K562 (cell line): Measurements from ENCODE around the gene CD44. TPM values are rescaled to one million over a fixed set of nuclear protein-coding genes. Genes with fewer than 3 reads are reported as not detected.
A peak's percentile ranks its signal among the peaks of the same experiment; 100 is the strongest.

Experiments
- ATAC-seq: fragments of 200-7000 bp; cut with Tn5 transposase; 3 replicates; pipeline ENCODE4 v1.9.1; 2020; ENCODE audit warnings: moderate library complexity
- BruUV-seq: library from RNA; stranded (reverse); fragments of 400-500 nt; replicated peaks from 2 replicates; lab custom pipeline; 2021; lab: Mats Ljungman, UMichigan
- CTCF ChIA-PET: fragments of 300-600 bp; formaldehyde crosslinking; extraction: SDS; loops from one replicate; lab custom pipeline; 2021; ENCODE audit warnings: low intra/inter-chr PET ratio; lab: Yijun Ruan, JAX
- POLR2A ChIA-PET: fragments of 300-600, 350-650 bp; sonication (Branson Sonifier 250); formaldehyde crosslinking; extraction: SDS; loops from one replicate; lab custom pipeline; 2021; ENCODE audit warnings: antibody characterized with exemption, inconsistent platforms; lab: Yijun Ruan, JAX
- DNase-seq, 4 experiments: peaks; one replicate each; pipeline versions ENCODE4 v3.0.0 to v3.0.0-alpha.2; 2011 to 2018; ENCODE audit warnings: low spot score in 3 of 4, mixed read lengths in 3 of 4; ENCODE audit errors: extremely low read depth in 1 of 4
- FAIRE-seq: peaks from 2 replicates; lab custom pipeline; 2011; peaks lifted over from hg19 to GRCh38; lab: Jason Lieb, UNC
- H2AFZ ChIP-seq: 2 replicates; pipeline ENCODE4 v1.6.0; 2011; ENCODE audit warnings: low read depth, low read length, control low read depth, inconsistent platforms
- H3K27ac ChIP-seq: fragments of 200-600 bp; 3 replicates; pipeline ENCODE4 v1.8.0; 2011; ENCODE audit warnings: low read depth, mild to moderate bottlenecking, control low read depth, inconsistent platforms, low read length, moderate library complexity, mixed read lengths; ENCODE audit errors: extremely low read depth
- H3K27me3 ChIP-seq, 2 experiments: fragments of 300-600 bp in 1 of 2; 2 replicates in 1 of 2; 3 replicates in 1 of 2; pipeline versions ENCODE4 v1.6.0 to v1.8.0; 2011; ENCODE audit warnings: inconsistent platforms in 2 of 2, low read length in 2 of 2, mild to moderate bottlenecking in 1 of 2, mixed read lengths in 1 of 2, moderate library complexity in 1 of 2; ENCODE audit not compliant: control insufficient read depth in 2 of 2, insufficient read depth in 2 of 2
- H3K36me3 ChIP-seq: fragments of 300-600 bp; 3 replicates; pipeline ENCODE4 v1.8.0; 2011; ENCODE audit warnings: mild to moderate bottlenecking, low read length, inconsistent platforms; ENCODE audit not compliant: control insufficient read depth, insufficient read depth
- H3K4me1 ChIP-seq, 2 experiments: fragments of 200-600 bp in 1 of 2; replicated peaks in 1 of 2; 2 replicates in 1 of 2; 3 replicates in 1 of 2; pipeline versions ENCODE4 v1.5.1 to v1.8.0; 2011; ENCODE audit warnings: inconsistent platforms in 2 of 2, low read length in 2 of 2, mild to moderate bottlenecking in 1 of 2, mixed read lengths in 1 of 2, moderate library complexity in 1 of 2; ENCODE audit not compliant: control insufficient read depth in 2 of 2, insufficient read depth in 2 of 2
- H3K4me2 ChIP-seq: 2 replicates; pipeline ENCODE4 v1.6.1; 2011; ENCODE audit warnings: low read length, control low read depth, inconsistent platforms, mixed read lengths; ENCODE audit not compliant: insufficient read depth
- H3K4me3 ChIP-seq: fragments of 200-600 bp; sonication (generic), shearing (Covaris generic); 2 replicates; pipeline ENCODE4 v1.5.1; 2016; ENCODE audit warnings: control low read depth, inconsistent platforms
- H3K79me2 ChIP-seq: fragments of 200-600 bp; 3 replicates; pipeline ENCODE4 v1.8.0; 2011; ENCODE audit warnings: low read length, inconsistent platforms; ENCODE audit not compliant: control insufficient read depth, insufficient read depth
- H3K9ac ChIP-seq, 2 experiments: 2 replicates each; pipeline versions ENCODE4 v1.6.0 to v1.6.1; 2011; ENCODE audit warnings: low read depth in 2 of 2, low read length in 2 of 2, control low read depth in 1 of 2, inconsistent platforms in 1 of 2, mild to moderate bottlenecking in 1 of 2, mixed read lengths in 1 of 2; ENCODE audit not compliant: insufficient read depth in 1 of 2
- H3K9me1 ChIP-seq: one replicate; pipeline ENCODE4 v1.6.0; 2011; ENCODE audit warnings: inconsistent platforms, mild to moderate bottlenecking, low read length, moderate library complexity; ENCODE audit not compliant: control insufficient read depth, insufficient read depth
- H3K9me3 ChIP-seq: replicated peaks from 2 replicates; pipeline ENCODE4 v1.5.1; 2011; ENCODE audit warnings: low read depth, low read length, inconsistent platforms; ENCODE audit not compliant: control insufficient read depth, insufficient read depth
- H4K20me1 ChIP-seq: replicated peaks from 2 replicates; pipeline ENCODE4 v1.6.1; 2011; ENCODE audit warnings: low read length, inconsistent platforms, mixed read lengths; ENCODE audit not compliant: control insufficient read depth, insufficient read depth
- CEBPG ChIP-seq, 3 experiments: fragments of 200-800 bp in 1 of 3; sonication (Bioruptor generic) in 1 of 3; sonication (generic) in 1 of 3; formaldehyde crosslinking in 1 of 3; IDR thresholded peaks in 2 of 3; conservative IDR thresholded peaks in 1 of 3; 2 replicates each; pipeline versions ENCODE4 v1.6.1 to v1.8.0; 2016 to 2022; ENCODE audit warnings: missing compliant biosample characterization in 2 of 3, missing genetic modification characterization in 2 of 3, mild to moderate bottlenecking in 1 of 3, missing genetic modification reagents in 1 of 3
- MYC ChIP-seq, 2 experiments: fragments of 250-450 bp in 1 of 2; sonication (Bioruptor Pico) in 1 of 2; IDR thresholded peaks; 2 replicates each; pipeline versions ENCODE4 v1.5.1 to v1.6.1; 2012 to 2021; ENCODE audit warnings: low read depth in 2 of 2, borderline replicate concordance in 1 of 2, improper control_type of control experiment in 1 of 2, low read length in 1 of 2, mild to moderate bottlenecking in 1 of 2, moderate library complexity in 1 of 2
- RUNX1 ChIP-seq: sonication (generic); IDR thresholded peaks from 2 replicates; pipeline ENCODE4 v1.6.1; 2016; ENCODE audit warnings: antibody characterized with exemption, low read depth
- STAT5B ChIP-seq: fragments of 250-450 bp; sonication (Bioruptor Pico); IDR thresholded peaks from 2 replicates; pipeline ENCODE4 v1.8.0; 2021; ENCODE audit warnings: mild to moderate bottlenecking, inconsistent platforms
- WGBS: fragments of 100-300 bp; shearing (Covaris generic); methylation state at CpG from one replicate; pipeline ENCODE4 v1.1.6; 2016; ENCODE audit warnings: low coverage, mixed read lengths; ENCODE audit not compliant: insufficient coverage; ENCODE audit errors: missing lambda C conversion rate; 5-methylcytosine and 5-hydroxymethylcytosine counted together
- in situ Hi-C: fragments of 300-500 bp; cut with MboI; formaldehyde crosslinking; loops from 4 replicates; pipeline ENCODE4 v1.15.0; 2018; ENCODE audit warnings: inconsistent platforms, mixed read lengths
- intact Hi-C: fragments of 100-400 bp; cut with micrococcal nuclease; formaldehyde crosslinking; loops from 2 replicates; pipeline ENCODE4 v1.14.2; 2022
- polyA plus RNA-seq, 8 experiments: library from polyadenylated mRNA; depleted of rRNA in 4 of 8; stranded (reverse) in 5 of 8; unstranded in 3 of 8; fragments of >200 nt; fragmentation: Nextera tagmentation in 2 of 8; fragmentation: Illumina TruSeq in 1 of 8; extraction: Ambion mirVana in 2 of 8; extraction: Trizol in 1 of 8; gene quantifications; 2 replicates each; pipeline versions ENCODE4 v1.2.1 to v1.2.3, GENCODE V29; 2011 to 2014; ENCODE audit warnings: inconsistent platforms in 1 of 8, missing spikeins in 1 of 8
- total RNA-seq, 7 experiments: library from RNA; depleted of rRNA in 6 of 7; stranded (reverse); fragments of >200 nt in 6 of 7; fragmentation: Illumina TruSeq in 2 of 7; extraction: Trizol in 2 of 7; gene quantifications; 2 replicates each; pipeline versions ENCODE4 v1.2.1 to v1.2.3, GENCODE V29; 2011 to 2021; ENCODE audit warnings: low replicate concordance in 1 of 7

The CD44 gene
- total and polyA plus RNA-seq, 9 of the 15 experiments (the other 6 are each of a cell fraction or from before 2014, with no cell fraction given) = 1.2 to 13.9 (median 3.0) TPM

- Histone ChIP-seq H3K4me1 (no peaks in the 10 kb centered on the region), H3K9me1 (no peaks in the 10 kb centered on the region), H4K20me1 (no peaks in the 10 kb centered on the region), H3K9me3 (0 out of 2 replicates have a peak, but pooled peaks cover 2% of the 10 kb centered on the region), H2AFZ (no peak overlapping the region), H3K27me3 (peaks cover 2 to 5% of the 10 kb centered on the region in 2 experiments; a peak in 3 of 5 replicates), H3K36me3 (no peaks in the 10 kb centered on the region), H3K4me3 (no peak overlapping the region), H3K9ac (no peak overlapping the region), H3K27ac (no peak overlapping the region), H3K79me2 (no peaks in the 10 kb centered on the region), H3K4me2 (no peak overlapping the region)
- WGBS = 6% methylated on average over 4 of the region's 4 CpGs
- no peak for DNase-seq
- no peak for FAIRE-seq
- no TSS peak for BruUV-seq
- TF ChIP-seq CEBPG (CRISPR knock-in tag; IDR thresholded peaks at IDR 0.05) = no peak
- peak; percentile 24 to 29; a peak in 1 of 4 replicates for TF ChIP-seq CEBPG (tag; conservative IDR thresholded peaks at IDR 0.05 in 1 of 2, IDR thresholded peaks at IDR 0.05 in 1 of 2)
- TF ChIP-seq MYC (IDR thresholded peaks at IDR 0.05; ENCODE audit: low read depth, low read length) = no peak
- TF ChIP-seq MYC (CRISPR knock-in tag; IDR thresholded peaks at IDR 0.05; ENCODE audit: borderline replicate concordance, low read depth) = no peak
- POLR2A ChIA-PET = no interaction called here
- no peak for ATAC-seq
- intact Hi-C loops (no loop called here), in situ Hi-C loops (no loop called here)
- CTCF ChIA-PET = no interaction called here
Observed at GRCh38 chr11:35250192-35250591, 111.2 kb downstream of the CD44 start.

GRCh38 chr11:35250621-35251020, 111.7 kb downstream of the CD44 start:
- BruUV-seq = no TSS peak
- Histone ChIP-seq H3K9me1 (no peaks in the 10 kb centered on the region), H2AFZ (no peak overlapping the region), H3K4me1 (no peaks in the 10 kb centered on the region), H4K20me1 (no peaks in the 10 kb centered on the region), H3K4me3 (no peak overlapping the region), H3K9me3 (0 out of 2 replicates have a peak, but pooled peaks cover 2% of the 10 kb centered on the region), H3K27me3 (peaks cover 2 to 5% of the 10 kb centered on the region in 2 experiments; a peak in 3 of 5 replicates), H3K27ac (no peak overlapping the region), H3K4me2 (no peak overlapping the region), H3K9ac (no peak overlapping the region), H3K36me3 (no peaks in the 10 kb centered on the region), H3K79me2 (no peaks in the 10 kb centered on the region)
- TF ChIP-seq STAT5B (CRISPR knock-in tag) (no peak), RUNX1 (no peak)
- in situ Hi-C loops (no loop called here), intact Hi-C loops (no loop called here)
- no peak for DNase-seq
- POLR2A ChIA-PET = no interaction called here
- FAIRE-seq = no peak
- CTCF ChIA-PET = no interaction called here
- ATAC-seq = no peak
